ENCODE measurements around the gene P4HB.

The P4HB gene

GRCh38 chr17:81905424-81905875, 45.1 kb upstream of the P4HB start:
- no peak for TF ChIP-seq CTCF (IDR thresholded peaks at IDR 0.05; ENCODE audit: control insufficient read depth, extremely low read depth, insufficient read depth)
- DNase-seq (ENCODE audit: low read depth): no peak
- no peak overlapping the region for H3K4me3 ChIP-seq (ENCODE audit: low read depth, low read length)

GRCh38 chr17:81904600-81905423, 44.5 kb upstream of the P4HB start:
- H3K4me3 ChIP-seq (ENCODE audit: low read depth, low read length): no peak overlapping the region

GRCh38 chr17:81903896-81904599, 43.7 kb upstream of the P4HB start:
- TF ChIP-seq CTCF (IDR thresholded peaks at IDR 0.05; ENCODE audit: control insufficient read depth, extremely low read depth, insufficient read depth): no peak
- no peak overlapping the region for H3K4me3 ChIP-seq (ENCODE audit: low read depth, low read length)
- DNase-seq (ENCODE audit: low read depth): no peak

More at GRCh38 chr17:81904600-81905423, 44.5 kb upstream of the P4HB start:
- no peak for TF ChIP-seq CTCF (IDR thresholded peaks at IDR 0.05; ENCODE audit: control insufficient read depth, extremely low read depth, insufficient read depth)
- no peak for DNase-seq (ENCODE audit: low read depth)

GRCh38 chr17:81903415-81903831, 43.1 kb upstream of the P4HB start:
- no peak overlapping the region for H3K4me3 ChIP-seq (ENCODE audit: low read depth, low read length)
- TF ChIP-seq CTCF (IDR thresholded peaks at IDR 0.05; ENCODE audit: control insufficient read depth, extremely low read depth, insufficient read depth): no peak
- DNase-seq (ENCODE audit: low read depth): no peak

GRCh38 chr17:81902653-81903414, 42.5 kb upstream of the P4HB start:
- H3K4me3 ChIP-seq (ENCODE audit: low read depth, low read length): no peak overlapping the region
- TF ChIP-seq CTCF (IDR thresholded peaks at IDR 0.05; ENCODE audit: control insufficient read depth, extremely low read depth, insufficient read depth): no peak
- DNase-seq (ENCODE audit: low read depth): no peak

- DNase-seq (ENCODE audit: low read depth): no peak
- no peak for TF ChIP-seq CTCF (IDR thresholded peaks at IDR 0.05; ENCODE audit: control insufficient read depth, extremely low read depth, insufficient read depth)
- H3K4me3 ChIP-seq (ENCODE audit: low read depth, low read length): peak within 1 kb of the TSS; percentile 15; the same call in 1 of the 2 replicates
These were observed 41.8 kb upstream of the P4HB start, which contains the start of gene NPB for GRCh38 chr17:81902023-81902652. NPB (plus strand) TSS chr17:81902238; CDS start chr17:81902278, 40 bp downstream.
